HK-2 (cell line): Measurements from ENCODE around the gene SSR1.

Source experiments
- DNase-seq: peaks from one replicate; pipeline ENCODE4 v3.0.0-alpha.2; 2018; ENCODE audit not compliant: unreplicated experiment

SSR1 gene

GRCh38 chr6:7238900-7239589 lies 74.0 kb downstream of the SSR1 start:
- DNase-seq, result peak; percentile 80

DNA sequence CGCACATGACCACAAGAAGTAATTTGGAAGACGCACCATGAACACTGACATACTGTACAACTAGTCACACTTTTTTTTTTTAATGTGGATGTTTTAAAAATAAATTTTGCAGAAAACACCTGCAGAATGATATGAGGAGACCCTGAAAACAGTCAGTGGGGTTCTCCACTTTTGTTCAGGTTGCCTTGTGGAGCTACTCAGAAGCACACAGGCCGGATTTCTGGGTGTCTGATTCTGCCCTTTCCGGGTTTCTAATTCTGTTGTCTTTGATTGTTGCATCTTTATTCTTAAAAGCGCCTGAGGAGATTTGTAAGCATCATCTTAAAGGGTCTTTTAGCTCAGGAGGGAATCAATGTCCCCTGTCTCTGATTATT lies 74.5 kb downstream of the SSR1 start:
- DNase-seq, result no peak

GRCh38 chr6:7237653-7238188 lies 75.3 kb downstream of the SSR1 start:
- DNase-seq, result no peak

- DNase-seq, result no peak
These were observed 76.4 kb downstream of the SSR1 start for GRCh38 chr6:7236306-7237209.

DNA sequence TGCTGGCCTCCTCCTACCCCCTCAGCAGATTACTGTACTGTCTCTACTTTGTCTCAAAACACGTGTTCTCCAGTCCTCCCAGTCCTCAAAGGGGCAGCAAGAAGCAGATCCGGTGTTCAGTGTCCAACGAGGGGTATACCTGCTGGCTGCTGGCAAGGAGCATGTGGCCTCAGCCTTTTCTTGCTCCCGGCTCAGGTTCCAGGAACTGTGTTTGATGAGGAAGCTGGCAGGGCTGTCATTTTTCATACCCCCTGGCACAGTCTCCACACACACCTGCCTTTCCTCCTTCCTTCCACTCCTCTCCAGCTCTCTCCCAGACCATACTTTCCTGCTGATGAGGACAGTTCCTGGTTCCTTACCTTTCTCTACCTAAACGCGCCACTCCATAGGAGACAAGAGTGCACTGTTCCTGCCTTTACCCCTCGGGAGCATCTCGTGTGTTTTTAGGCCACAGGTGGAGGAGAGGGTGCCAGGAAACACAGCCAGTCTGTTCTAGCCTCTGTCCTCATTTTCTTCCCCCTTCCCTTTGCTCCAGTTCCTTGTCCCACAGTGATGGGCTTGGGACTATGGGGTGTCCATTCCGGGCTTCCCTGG lies 77.2 kb downstream of the SSR1 start:
- DNase-seq, result no peak

GRCh38 chr6:7234547-7234946 lies 78.5 kb downstream of the SSR1 start:
- no peak for DNase-seq

DNA sequence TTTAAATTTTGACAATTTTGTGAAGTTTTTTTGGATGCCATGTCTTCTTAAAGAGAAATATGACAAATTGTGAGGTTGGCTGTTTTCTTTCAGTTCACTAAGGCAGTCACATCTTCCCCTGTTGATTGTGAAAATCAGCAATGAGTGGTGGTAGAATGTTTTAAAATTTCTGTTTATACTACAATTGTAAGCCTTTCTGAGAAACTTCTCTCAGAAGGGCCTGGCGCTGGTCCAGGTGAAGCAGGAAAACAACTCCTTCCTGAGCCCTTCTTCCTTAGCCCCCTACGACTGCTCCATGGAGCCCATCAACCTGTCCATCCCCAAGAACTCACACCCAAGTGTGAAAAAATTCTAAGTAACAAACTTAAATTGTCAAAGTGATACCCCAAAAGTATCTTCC lies 80.6 kb downstream of the SSR1 start:
- no peak for DNase-seq

GRCh38 chr6:7230956-7231713 lies 81.9 kb downstream of the SSR1 start:
- DNase-seq, result no peak

- no peak for DNase-seq
These were observed 82.7 kb downstream of the SSR1 start for GRCh38 chr6:7230327-7230691.

DNA sequence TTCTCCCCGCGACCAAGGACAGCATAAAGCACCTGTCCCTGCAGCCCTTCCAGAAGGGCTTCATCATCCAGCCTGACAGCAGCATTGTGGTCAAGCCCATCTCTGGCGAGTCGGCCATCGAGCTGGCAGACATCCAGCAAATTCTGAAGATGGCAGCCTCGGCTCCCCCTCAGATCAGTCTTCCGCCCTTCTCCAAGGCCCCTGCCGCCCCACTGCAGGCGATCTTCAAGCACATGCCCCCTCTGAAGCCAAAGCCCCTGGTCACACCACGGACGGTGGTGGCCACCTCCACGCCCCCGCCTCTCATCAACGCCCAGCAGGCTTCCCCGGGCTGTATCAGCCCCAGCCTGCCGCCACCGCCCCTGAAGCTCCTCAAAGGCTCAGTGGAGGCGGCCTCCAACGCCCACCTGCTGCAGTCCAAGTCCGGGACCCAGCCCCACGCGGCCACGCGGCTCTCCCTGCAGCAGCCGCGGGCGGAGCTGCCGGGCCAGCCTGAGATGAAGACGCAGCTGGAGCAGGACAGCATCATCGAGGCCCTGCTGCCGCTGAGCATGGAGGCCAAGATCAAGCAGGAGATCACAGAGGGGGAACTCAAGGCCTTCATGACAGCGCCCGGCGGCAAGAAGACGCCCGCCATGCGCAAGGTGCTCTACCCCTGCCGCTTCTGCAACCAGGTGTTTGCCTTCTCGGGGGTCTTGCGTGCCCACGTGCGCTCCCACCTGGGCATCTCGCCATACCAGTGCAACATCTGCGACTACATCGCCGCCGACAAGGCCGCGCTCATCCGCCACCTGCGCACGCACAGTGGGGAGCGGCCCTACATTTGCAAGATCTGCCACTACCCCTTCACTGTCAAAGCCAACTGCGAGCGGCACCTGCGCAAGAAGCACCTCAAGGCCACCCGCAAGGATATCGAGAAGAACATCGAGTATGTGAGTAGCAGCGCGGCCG lies 83.3 kb downstream of the SSR1 start:
- DNase-seq, result no peak

DNA sequence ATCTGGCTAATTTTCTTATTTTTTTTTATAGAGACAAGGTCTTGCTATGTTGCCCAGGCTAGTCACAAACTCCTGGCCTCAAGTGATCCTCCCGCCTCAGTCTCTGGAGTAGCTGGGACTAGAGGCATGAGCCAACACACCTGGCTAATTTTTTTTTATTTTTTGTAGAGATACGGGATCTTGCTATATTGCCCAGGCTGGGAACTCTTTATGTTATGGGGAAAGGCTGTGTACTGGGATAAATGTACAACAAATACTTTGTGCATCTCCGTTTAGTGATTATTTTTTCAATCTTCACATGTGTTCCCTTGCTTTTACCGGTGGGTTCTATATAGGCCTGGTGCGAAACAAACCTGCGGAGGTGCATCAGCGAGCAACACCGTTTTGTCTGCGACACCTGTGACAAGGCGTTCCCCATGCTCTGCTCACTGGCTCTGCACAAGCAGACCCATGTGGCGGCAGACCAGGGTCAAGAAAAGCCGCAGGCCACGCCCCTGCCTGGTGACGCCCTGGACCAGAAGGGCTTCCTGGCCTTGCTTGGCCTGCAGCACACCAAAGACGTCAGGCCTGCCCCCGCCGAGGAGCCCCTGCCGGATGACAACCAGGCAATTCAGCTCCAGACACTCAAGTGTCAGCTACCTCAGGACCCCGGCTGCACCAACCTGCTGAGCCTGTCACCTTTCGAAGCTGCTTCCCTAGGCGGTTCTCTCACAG lies 84.2 kb downstream of the SSR1 start:
- no peak for DNase-seq

GRCh38 chr6:7224731-7225130 lies 88.3 kb downstream of the SSR1 start:
- DNase-seq, result no peak

- DNase-seq, result no peak
These were observed 90.8 kb downstream of the SSR1 start for GRCh38 chr6:7222197-7222596.

GRCh38 chr6:7219310-7219709 lies 93.7 kb downstream of the SSR1 start:
- peak; percentile 55 for DNase-seq

GRCh38 chr6:7218406-7218988 lies 94.5 kb downstream of the SSR1 start:
- no peak for DNase-seq
